Measurements from ENCODE around the gene CLCN4. TPM values are rescaled to one million over a fixed set of nuclear protein-coding genes. Genes with fewer than 3 reads are reported as not detected.

CLCN4 gene
- 1 to 10 TPM; 2.0 to 3.1 (median 2.8) TPM for total RNA-seq

DNA sequence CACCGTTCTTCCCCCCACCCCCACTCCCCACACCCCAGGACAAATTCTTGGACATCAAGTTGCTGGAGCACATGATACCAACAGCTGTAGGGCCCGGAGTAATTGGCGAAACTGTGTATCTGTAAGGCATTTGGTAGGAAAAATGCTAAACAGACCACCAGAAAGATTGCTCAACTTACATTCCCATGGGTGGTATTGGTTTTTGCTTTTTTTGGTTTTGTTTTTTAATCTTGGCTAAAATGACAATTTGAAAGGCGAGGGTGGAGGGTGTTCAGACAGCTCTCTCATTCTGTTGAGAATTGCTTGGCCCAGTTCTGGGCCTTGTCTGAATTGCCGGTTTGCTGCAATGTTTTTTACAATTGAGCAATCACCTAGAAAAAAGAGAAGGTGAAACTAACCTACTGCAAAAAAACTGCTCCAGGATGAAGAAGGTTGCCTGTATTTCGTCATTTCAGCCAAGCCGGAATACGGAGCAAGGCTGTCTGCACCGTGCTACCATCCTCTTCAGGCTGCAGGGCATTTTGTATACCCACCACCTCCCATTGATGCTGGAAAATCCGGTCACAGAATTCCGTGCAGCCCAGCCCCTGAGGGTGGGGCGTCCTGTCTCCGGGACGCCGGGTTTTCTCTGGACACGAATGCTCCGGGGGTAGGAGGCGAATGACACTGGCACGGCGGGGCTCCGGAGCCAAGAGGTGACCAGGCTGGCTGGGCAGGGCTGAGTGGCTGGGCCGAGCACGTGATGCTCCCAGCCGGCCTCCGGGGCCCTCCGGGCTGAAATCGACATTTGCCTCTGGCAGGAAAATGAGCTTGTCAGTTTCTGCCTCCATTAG is at the start of gene CLCN4:
Gene CLCN4, plus strand, starts transcription at position 777 of the 833 bp plus-strand sequence. CDS start 28,058 bp downstream, outside the sequence.
- TF ChIP-seq CTCF (IDR thresholded peaks at IDR 0.05; ENCODE audit: low read depth) = no peak

DNA sequence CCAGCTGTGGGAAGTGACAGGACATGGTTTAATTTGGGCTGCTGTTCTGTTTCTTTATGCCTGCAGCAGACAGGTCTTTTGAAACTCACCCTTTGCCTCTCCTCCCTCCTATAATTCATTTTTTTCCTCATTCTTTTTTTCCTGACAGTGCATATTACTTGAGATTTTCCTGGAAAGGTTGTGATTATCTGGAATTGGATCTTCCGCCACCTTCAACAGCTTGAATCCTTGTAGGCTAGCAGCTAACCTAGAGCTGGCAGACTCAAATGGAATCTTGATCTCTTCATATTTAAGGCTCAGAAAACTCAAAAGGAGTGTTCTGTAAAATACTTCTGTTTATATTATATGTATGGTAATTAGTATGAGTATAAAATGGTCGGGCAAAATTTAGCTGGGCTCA is 49.3 kb upstream of the CLCN4 start:
- no peak for TF ChIP-seq CTCF (IDR thresholded peaks at IDR 0.05; ENCODE audit: low read depth)

GRCh38 chrX:10108288-10108687 is 48.5 kb upstream of the CLCN4 start:
- no peak for TF ChIP-seq CTCF (IDR thresholded peaks at IDR 0.05; ENCODE audit: low read depth)

DNA sequence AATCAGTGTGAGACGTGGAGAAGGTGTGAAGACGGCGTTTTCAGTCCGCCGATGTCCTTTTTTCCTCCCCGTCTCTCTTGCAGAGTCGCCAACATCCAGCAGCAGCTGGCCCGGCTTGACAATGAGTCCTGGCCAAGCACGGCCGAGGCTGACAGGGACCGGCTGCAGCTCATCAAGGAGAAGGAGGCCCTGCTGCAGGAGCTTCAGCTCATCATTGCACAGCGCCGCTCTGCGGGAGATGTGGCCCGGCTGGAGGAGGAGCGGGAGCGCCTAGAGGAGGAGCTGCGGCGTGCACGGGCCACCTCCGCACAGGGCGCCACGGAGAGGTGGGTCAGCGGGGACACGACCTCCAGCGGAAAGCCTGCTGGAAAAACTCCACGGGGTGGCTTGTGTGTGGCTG is 47.1 kb upstream of the CLCN4 start:
- TF ChIP-seq CTCF (IDR thresholded peaks at IDR 0.05; ENCODE audit: low read depth) = no peak

GRCh38 chrX:10110316-10110935 is 46.3 kb upstream of the CLCN4 start:
- TF ChIP-seq CTCF (IDR thresholded peaks at IDR 0.05; ENCODE audit: low read depth) = no peak

GRCh38 chrX:10110984-10111363 is 45.8 kb upstream of the CLCN4 start:
- TF ChIP-seq CTCF (IDR thresholded peaks at IDR 0.05; ENCODE audit: low read depth) = no peak

- TF ChIP-seq CTCF (IDR thresholded peaks at IDR 0.05; ENCODE audit: low read depth) = no peak
Measured at GRCh38 chrX:10111364-10112148, 45.2 kb upstream of the CLCN4 start.
